Spleen (tissue), 11 donors: ENCODE measurements around the gene UBE2B. TPM values are rescaled to one million over a fixed set of nuclear protein-coding genes. Genes with fewer than 3 reads are reported as not detected.

Experiments used
- DNase-seq: peaks from one replicate; pipeline ENCODE4 v3.0.0-alpha.2; 2020
- H3K27ac ChIP-seq, 8 donors: fragments of 200-600 bp; sonication (generic) in 7 of 8; 1 replicate in 4 of 8; 2 replicates in 4 of 8; pipeline versions ENCODE4 v1.5.0 to v1.8.0; 2016 to 2021; ENCODE audit warnings: inconsistent platforms in 4 of 8, mild to moderate bottlenecking in 4 of 8, moderate library complexity in 1 of 8
- H3K27me3 ChIP-seq, 7 donors: fragments of 200-600 bp; sonication (generic) in 6 of 7; replicated peaks in 1 of 7; 1 replicate in 4 of 7; 2 replicates in 3 of 7; pipeline versions ENCODE4 v1.5.0 to v1.8.0; 2016 to 2021; ENCODE audit warnings: inconsistent platforms in 3 of 7, mild to moderate bottlenecking in 1 of 7
- H3K36me3 ChIP-seq, 6 donors: fragments of 200-600 bp; sonication (generic) in 5 of 6; 1 replicate in 4 of 6; 2 replicates in 2 of 6; pipeline versions ENCODE4 v1.5.0 to v1.8.0; 2016 to 2021; ENCODE audit warnings: inconsistent platforms in 2 of 6
- H3K4me1 ChIP-seq, 6 donors: fragments of 200-600 bp; sonication (generic) in 5 of 6; 1 replicate in 3 of 6; 2 replicates in 3 of 6; pipeline versions ENCODE4 v1.5.0 to v1.8.0; 2016 to 2021; ENCODE audit warnings: inconsistent platforms in 3 of 6
- H3K4me3 ChIP-seq, 8 donors: fragments of 200-600 bp; sonication (generic) in 7 of 8; 1 replicate in 4 of 8; 2 replicates in 4 of 8; pipeline versions ENCODE4 v1.5.0 to v1.8.0; 2016 to 2021; ENCODE audit warnings: inconsistent platforms in 4 of 8, mild to moderate bottlenecking in 4 of 8, moderate library complexity in 2 of 8
- H3K9me3 ChIP-seq, 8 donors: fragments of 200-600 bp; sonication (generic) in 7 of 8; 1 replicate in 4 of 8; 2 replicates in 4 of 8; pipeline versions ENCODE4 v1.5.0 to v1.8.0; 2016 to 2021; ENCODE audit warnings: inconsistent platforms in 4 of 8
- CTCF ChIP-seq, 11 experiments: fragments of 200-600 bp in 7 of 11; fragments of 450-650 bp in 4 of 11; sonication (generic) in 4 of 11; IDR thresholded peaks in 8 of 11; conservative IDR thresholded peaks in 3 of 11; 1 replicate in 7 of 11; 2 replicates in 4 of 11; pipeline versions ENCODE4 v1.4.0 to v1.8.0; 2016 to 2021; ENCODE audit warnings: antibody characterized with exemption in 11 of 11, inconsistent platforms in 4 of 11, mild to moderate bottlenecking in 1 of 11
- POLR2A ChIP-seq, 3 donors: fragments of 450-650 bp; IDR thresholded peaks; one replicate each; pipeline ENCODE4 v1.5.1; 2017; ENCODE audit warnings: antibody characterized with exemption in 3 of 3, mild to moderate bottlenecking in 1 of 3
- POLR2AphosphoS5 ChIP-seq, 3 donors: sonication (generic); formaldehyde crosslinking; IDR thresholded peaks; one replicate each; pipeline ENCODE4 v1.5.1; 2017; ENCODE audit warnings: antibody characterized with exemption in 3 of 3
- WGBS, 5 donors: extraction: QIAGEN DNeasy Blood & Tissue Kit in 3 of 5; methylation state at CpG; one replicate each; pipeline versions ENCODE4 v1.1.5 to v1.1.7; 2013 to 2018; 5-methylcytosine and 5-hydroxymethylcytosine counted together
- intact Hi-C: fragments of 100-400 bp; cut with DNase I; formaldehyde crosslinking; loops from one replicate; pipeline ENCODE4 v1.15.0; 2023; ENCODE audit warnings: low total_unique reads
- polyA plus RNA-seq, 3 donors: library from polyadenylated mRNA; stranded (reverse); fragments of 200-250 nt; gene quantifications; one replicate each; pipeline ENCODE4 v1.2.1, GENCODE V29; 2013
- total RNA-seq, 7 donors: library from RNA; depleted of rRNA in 3 of 7; stranded (reverse); fragments of >200 nt in 3 of 7; fragmentation: NEBNext Ultra II Directional in 4 of 7; extraction: Animal tissue kit (Norgen Biotek cat#: 25700) in 4 of 7; gene quantifications; one replicate each; pipeline versions ENCODE4 v1.1.0 to v1.2.1, GENCODE V29; 2016 to 2021
- donor health status: healthy with polysubstance abuse.
- donor health status: DM: no; HTN: no; CAD: no; lungs with moderate emphysema.
- donor health status: DM: no; HTN: no; CAD: no.
- donor health status: Bipolar disorder and iron deficiency.
- donor health status: healthy.
- donor health status: DM: no; HTN: no; CAD: no.
- donor health status: DM: yes; HTN: yes; CAD: no.

Gene UBE2B
- total and polyA plus RNA-seq, 10 donors: 67.7 to 117 (median 101) TPM

- no peak overlapping the region for H3K4me3 ChIP-seq
- H3K4me1 ChIP-seq: peaks cover 0 to 3% (median 1%) of the 10 kb centered on the region in 6 donors
- H3K36me3 ChIP-seq: peaks cover 0 to 81% (median 16%) of the 10 kb centered on the region in 6 donors
- TF ChIP-seq POLR2AphosphoS5 (IDR thresholded peaks at IDR 0.05) (no peak), POLR2A (IDR thresholded peaks at IDR 0.05) (no peak), CTCF (IDR thresholded peaks at IDR 0.05 in 8 of 11, conservative IDR thresholded peaks at IDR 0.05 in 3 of 11) (no peak)
- H3K27ac ChIP-seq: no peak overlapping the region
- no peaks in the 10 kb centered on the region for H3K27me3 ChIP-seq
- intact Hi-C loops: no loop called here
- DNase-seq: no peak
- WGBS, 5 donors: 95 to 97% (median 97%) methylated on average over 5 of the region's 5 CpGs
- H3K9me3 ChIP-seq: no peaks in the 10 kb centered on the region
Observed at GRCh38 chr5:134403951-134404350, 32.6 kb downstream of the UBE2B start.

- intact Hi-C loops: no loop called here
- Histone ChIP-seq H3K4me1 (peaks cover 8 to 28% (median 24%) of the 10 kb centered on the region in 6 donors), H3K27me3 (no peaks in the 10 kb centered on the region), H3K9me3 (no peaks in the 10 kb centered on the region), H3K27ac (no peak overlapping the region), H3K4me3 (no peak overlapping the region), H3K36me3 (peaks cover 0 to 66% (median 14%) of the 10 kb centered on the region in 6 donors)
- 73 to 100% (median 89%) methylated on average over 1 of the region's 1 CpG for WGBS, 5 donors
- no peak for TF ChIP-seq CTCF (IDR thresholded peaks at IDR 0.05 in 8 of 11, conservative IDR thresholded peaks at IDR 0.05 in 3 of 11)
- TF ChIP-seq POLR2A (IDR thresholded peaks at IDR 0.05): no peak
- TF ChIP-seq POLR2AphosphoS5 (IDR thresholded peaks at IDR 0.05): no peak
- no peak for DNase-seq
Observed at GRCh38 chr5:134406390-134406789, 35.0 kb downstream of the UBE2B start.

- TF ChIP-seq POLR2A (IDR thresholded peaks at IDR 0.05): no peak
- no peak for TF ChIP-seq CTCF (IDR thresholded peaks at IDR 0.05 in 8 of 11, conservative IDR thresholded peaks at IDR 0.05 in 3 of 11)
- TF ChIP-seq POLR2AphosphoS5 (IDR thresholded peaks at IDR 0.05): no peak
- Histone ChIP-seq H3K9me3 (no peaks in the 10 kb centered on the region), H3K4me1 (peaks cover 8 to 44% (median 37%) of the 10 kb centered on the region in 6 donors), H3K4me3 (no peak overlapping the region), H3K27ac (peak overlapping the region in 1 of 8 donors; percentile 12), H3K36me3 (peaks cover 0 to 41% (median 5%) of the 10 kb centered on the region in 6 donors), H3K27me3 (no peaks in the 10 kb centered on the region)
- WGBS, 5 donors: 82 to 93% (median 85%) methylated on average over 6 of the region's 6 CpGs
- intact Hi-C loops: no loop called here
- DNase-seq: no peak
Observed at GRCh38 chr5:134409321-134409720, 38.0 kb downstream of the UBE2B start.

- peaks cover 0 to 29% (median 5%) of the 10 kb centered on the region in 6 donors for H3K36me3 ChIP-seq
- no peaks in the 10 kb centered on the region for H3K9me3 ChIP-seq
- peaks cover 8 to 44% (median 37%) of the 10 kb centered on the region in 6 donors for H3K4me1 ChIP-seq
- no peak for DNase-seq
- H3K27me3 ChIP-seq: no peaks in the 10 kb centered on the region
- TF ChIP-seq POLR2A (IDR thresholded peaks at IDR 0.05) (no peak), POLR2AphosphoS5 (IDR thresholded peaks at IDR 0.05) (no peak), CTCF (IDR thresholded peaks at IDR 0.05 in 8 of 11, conservative IDR thresholded peaks at IDR 0.05 in 3 of 11) (no peak)
- intact Hi-C loops: loop anchor here (2.0 to 10.0 kb wide), 3 partner anchors 54 to 164 kb away; no protein-coding TSS in a partner anchor
- H3K27ac ChIP-seq: peak overlapping the region in 2 of 8 donors; percentile 89 to 91
- peak overlapping the region; percentile 70 to 98 (median 81) for H3K4me3 ChIP-seq
- WGBS, 5 donors: 65 to 78% (median 71%) methylated on average over 4 of the region's 4 CpGs
Observed at GRCh38 chr5:134410822-134411221, 39.5 kb downstream of the UBE2B start.
